Endothelial cell of umbilical vein (primary cell): ENCODE measurements around the gene SH3BP4. TPM values are rescaled to one million over a fixed set of nuclear protein-coding genes. Genes with fewer than 3 reads are reported as not detected.

Experiments
- BruUV-seq: library from RNA; stranded (reverse); fragments of 400-500 nt; replicated peaks from 2 replicates; lab custom pipeline; 2021; lab: Mats Ljungman, UMichigan
- CTCF ChIA-PET: fragments of 300-600, 350-600 bp; sonication (Branson Sonifier 250); formaldehyde crosslinking; loops from one replicate; lab custom pipeline; 2021; ENCODE audit warnings: antibody characterized with exemption, inconsistent platforms; lab: Charles Lee
- POLR2A ChIA-PET: fragments of 300-600, 350-600 bp; sonication (Branson Sonifier 250); formaldehyde crosslinking; loops from one replicate; lab custom pipeline; 2021; ENCODE audit warnings: antibody characterized with exemption, inconsistent platforms; lab: Charles Lee
- DNase-seq: peaks from one replicate; pipeline ENCODE4 v3.0.0-alpha.2; 2011; ENCODE audit warnings: low read depth, low spot score
- FAIRE-seq: peaks from 2 replicates; lab custom pipeline; 2011; peaks lifted over from hg19 to GRCh38; lab: Jason Lieb, UNC
- H2AFZ ChIP-seq: 2 replicates; pipeline ENCODE4 v1.6.0; 2012; ENCODE audit warnings: low read depth, low read length, control low read depth, inconsistent platforms
- H3K27ac ChIP-seq: 2 replicates; pipeline ENCODE4 v1.5.1; 2011; ENCODE audit warnings: low read depth, mild to moderate bottlenecking, control low read depth, low read length, moderate library complexity; ENCODE audit not compliant: insufficient read depth
- H3K27me3 ChIP-seq, 2 experiments: 2 replicates each; pipeline versions ENCODE4 v1.6.0 to v1.6.1; 2011; ENCODE audit warnings: low read length in 2 of 2, mixed read lengths in 1 of 2; ENCODE audit not compliant: control insufficient read depth in 2 of 2, insufficient read depth in 2 of 2
- H3K36me3 ChIP-seq, 2 experiments: 2 replicates in 1 of 2; 3 replicates in 1 of 2; pipeline ENCODE4 v1.5.1; 2011; ENCODE audit warnings: low read length in 2 of 2, mild to moderate bottlenecking in 1 of 2, moderate library complexity in 1 of 2; ENCODE audit not compliant: control insufficient read depth in 2 of 2, insufficient read depth in 2 of 2; ENCODE audit errors: extremely low read depth in 1 of 2
- H3K4me1 ChIP-seq: 3 replicates; pipeline ENCODE4 v1.5.1; 2011; ENCODE audit warnings: mild to moderate bottlenecking, low read length; ENCODE audit not compliant: control insufficient read depth, insufficient read depth; ENCODE audit errors: extremely low read depth
- H3K4me2 ChIP-seq: 2 replicates; pipeline ENCODE4 v1.6.1; 2011; ENCODE audit warnings: low read length, control low read depth, mixed read lengths; ENCODE audit not compliant: insufficient read depth
- H3K4me3 ChIP-seq, 3 experiments: fragments of 200-600 bp in 1 of 3; sonication (generic), shearing (Covaris generic) in 1 of 3; replicated peaks in 1 of 3; 2 replicates each; pipeline ENCODE4 v1.5.1; 2011 to 2016; ENCODE audit warnings: control low read depth in 3 of 3, low read length in 3 of 3, mild to moderate bottlenecking in 2 of 3, inconsistent platforms in 1 of 3, low read depth in 1 of 3, moderate library complexity in 1 of 3; ENCODE audit not compliant: insufficient read depth in 1 of 3
- H3K79me2 ChIP-seq: 2 replicates; pipeline ENCODE4 v1.6.0; 2012; ENCODE audit warnings: low read length, inconsistent platforms; ENCODE audit not compliant: control insufficient read depth, insufficient read depth
- H3K9ac ChIP-seq: replicated peaks from 2 replicates; pipeline ENCODE3; 2011; ENCODE audit warnings: low read length, control low read depth; ENCODE audit not compliant: insufficient read depth; ENCODE audit errors: extremely low read depth
- H3K9me1 ChIP-seq: replicated peaks from 3 replicates; pipeline ENCODE4 v1.6.0; 2011; ENCODE audit warnings: mild to moderate bottlenecking, low read length; ENCODE audit not compliant: control insufficient read depth, insufficient read depth; ENCODE audit errors: extremely low read depth
- H3K9me3 ChIP-seq: replicated peaks from 2 replicates; pipeline ENCODE4 v1.5.1; 2012; ENCODE audit warnings: low read length, inconsistent platforms; ENCODE audit not compliant: control insufficient read depth, insufficient read depth
- H4K20me1 ChIP-seq: replicated peaks from 2 replicates; pipeline ENCODE3; 2011; ENCODE audit warnings: mild to moderate bottlenecking, low read length; ENCODE audit not compliant: control insufficient read depth, insufficient read depth; ENCODE audit errors: extremely low read depth
- EZH2 ChIP-seq: IDR thresholded peaks from 2 replicates; pipeline ENCODE4 v1.6.1; 2012; ENCODE audit warnings: borderline replicate concordance, low read depth, mild to moderate bottlenecking, moderate library complexity, low read length, inconsistent platforms; ENCODE audit not compliant: severe bottlenecking
- FOS ChIP-seq: IDR thresholded peaks from 2 replicates; pipeline ENCODE4 v1.6.1; 2011; ENCODE audit warnings: mild to moderate bottlenecking, low read length, moderate library complexity, borderline replicate concordance; ENCODE audit not compliant: insufficient read depth
- GATA2 ChIP-seq: IDR thresholded peaks from 2 replicates; pipeline ENCODE4 v1.7.0; 2011; ENCODE audit warnings: low read depth, mild to moderate bottlenecking, moderate library complexity, mixed read lengths, low read length; ENCODE audit not compliant: insufficient read length, insufficient read depth
- JUN ChIP-seq: IDR thresholded peaks from 2 replicates; pipeline ENCODE4 v1.6.1; 2011; ENCODE audit warnings: borderline replicate concordance, low read depth; ENCODE audit not compliant: insufficient read length, insufficient read depth
- MYC ChIP-seq: IDR thresholded peaks from one replicate; pipeline ENCODE4 v1.6.1; 2011; ENCODE audit warnings: mild to moderate bottlenecking, low read depth, low read length
- POLR2A ChIP-seq: IDR thresholded peaks from 2 replicates; pipeline ENCODE4 v1.6.1; 2012; ENCODE audit warnings: low read depth, mild to moderate bottlenecking, control low read depth, low read length
- POLR2AphosphoS5 ChIP-seq: IDR thresholded peaks from 2 replicates; pipeline ENCODE4 v1.6.1; 2012; ENCODE audit warnings: low read depth, mild to moderate bottlenecking, control low read depth, low read length, moderate library complexity; ENCODE audit not compliant: insufficient read depth
- dilution Hi-C: fragments of 300-500 bp; cut with MboI; formaldehyde crosslinking; loops from one replicate; pipeline ENCODE4 v1.15.0; 2019; ENCODE audit warnings: low sequenced_read_pairs; ENCODE audit not compliant: extremely low pct_ligation_motif_present
- intact Hi-C: fragments of 100-400 bp; cut with micrococcal nuclease; formaldehyde crosslinking; loops from one replicate; pipeline ENCODE4 v1.10.0; 2022
- polyA plus RNA-seq, 4 experiments: library from polyadenylated mRNA; depleted of rRNA in 3 of 4; stranded (reverse) in 3 of 4; unstranded in 1 of 4; fragments of >200 nt; gene quantifications; 2 replicates each; pipeline versions ENCODE4 v1.2.1 to v1.2.3, GENCODE V29; 2011 to 2012; ENCODE audit warnings: missing spikeins in 1 of 4
- total RNA-seq: library from RNA; stranded (reverse); gene quantifications from 2 replicates; pipeline ENCODE4 v1.2.3, GENCODE V29; 2021
- TF ChIP-seq, protein P1 (sequence below), 2 donors: IDR thresholded peaks; 1 replicate in 1 of 2; 2 replicates in 1 of 2; pipeline ENCODE4 v1.5.1; 2011; ENCODE audit warnings: low read length in 2 of 2, mild to moderate bottlenecking in 2 of 2, moderate library complexity in 2 of 2, control low read depth in 1 of 2, inconsistent platforms in 1 of 2, low read depth in 1 of 2; ENCODE audit not compliant: insufficient read depth in 1 of 2; ENCODE audit errors: extremely low read depth in 1 of 2
- TF ChIP-seq, protein P2 (sequence below): IDR thresholded peaks from 2 replicates; pipeline ENCODE4 v1.6.1; 2011; ENCODE audit not compliant: insufficient read depth, insufficient read length

The SH3BP4 gene
- total and polyA plus RNA-seq, 2 donors (not counting 3 experiments of a cell fraction or from before 2014, with no cell fraction given), result 85.2 to 100.0 TPM

DNA sequence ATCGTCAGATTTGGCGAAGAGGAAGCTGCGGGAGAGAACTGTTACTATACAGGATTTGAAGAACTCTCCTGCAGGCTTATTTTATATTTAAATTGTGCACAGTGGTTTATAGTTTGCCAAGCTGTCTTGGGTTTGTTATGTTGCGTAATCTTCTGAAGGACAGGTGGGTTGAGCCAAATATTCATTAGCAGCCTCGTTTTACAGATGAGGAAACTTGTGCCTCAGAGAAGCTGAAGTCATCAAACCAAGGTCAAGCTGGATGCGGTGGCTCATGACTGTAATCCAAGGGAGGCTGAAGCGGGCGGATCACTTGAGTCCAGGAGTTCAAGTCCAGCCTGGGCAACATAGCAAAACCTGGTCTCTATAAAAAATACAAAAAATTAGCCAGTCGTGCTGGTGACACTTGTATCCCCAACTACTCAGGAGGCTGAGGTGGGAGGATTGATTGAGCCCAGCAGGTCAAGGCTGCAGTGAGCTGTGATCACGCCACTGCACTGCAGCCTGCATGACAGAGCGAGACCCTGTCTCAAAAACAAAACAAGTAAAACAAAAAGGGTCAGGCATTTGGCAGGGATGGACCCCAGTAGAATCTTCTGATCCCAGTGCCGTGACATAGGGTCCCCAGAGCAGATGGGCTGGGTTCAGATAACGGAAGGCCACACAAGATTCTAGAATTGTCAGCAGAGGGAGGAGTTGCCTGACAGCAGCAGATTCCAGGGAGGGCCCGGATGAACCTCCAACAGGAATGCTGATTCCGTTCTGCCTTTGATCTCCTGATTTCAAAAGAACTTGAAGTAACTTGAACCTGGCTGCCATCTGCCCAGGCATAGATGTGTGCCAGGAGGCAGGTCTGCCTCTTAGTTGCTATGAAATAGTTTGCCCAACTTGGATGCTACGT, 50.6 kb downstream of the SH3BP4 start:
- intact Hi-C loops (no loop called here), dilution Hi-C loops (no loop called here)
- no peak overlapping the region for H3K4me2 ChIP-seq
- H3K9me3 ChIP-seq, result no peaks in the 10 kb centered on the region
- FAIRE-seq, result peak; percentile 49
- H3K27me3 ChIP-seq, result no peaks in the 10 kb centered on the region
- ChIA-PET CTCF (interaction anchor here (1.1 kb wide), 1 partner anchor 46 kb away, joined by 3 read pairs; no protein-coding TSS in a partner anchor), POLR2A (interaction anchor here (0.6 kb wide), 1 partner anchor 13 kb away, joined by 13 read pairs; no protein-coding TSS in a partner anchor)
- no peak overlapping the region for H3K4me3 ChIP-seq
- H3K36me3 ChIP-seq, result peaks cover 10 to 18% of the 10 kb centered on the region in 2 experiments
- no peaks in the 10 kb centered on the region for H3K9me1 ChIP-seq
- H3K4me1 ChIP-seq, result peaks cover 31% of the 10 kb centered on the region
- no peaks in the 10 kb centered on the region for H4K20me1 ChIP-seq
- no peak for DNase-seq
- TF ChIP-seq POLR2AphosphoS5 (no peak), POLR2A (no peak), MYC (no peak), GATA2 (no peak), EZH2 (no peak), JUN (no peak), FOS (no peak)
- TF ChIP-seq, protein P1, sequence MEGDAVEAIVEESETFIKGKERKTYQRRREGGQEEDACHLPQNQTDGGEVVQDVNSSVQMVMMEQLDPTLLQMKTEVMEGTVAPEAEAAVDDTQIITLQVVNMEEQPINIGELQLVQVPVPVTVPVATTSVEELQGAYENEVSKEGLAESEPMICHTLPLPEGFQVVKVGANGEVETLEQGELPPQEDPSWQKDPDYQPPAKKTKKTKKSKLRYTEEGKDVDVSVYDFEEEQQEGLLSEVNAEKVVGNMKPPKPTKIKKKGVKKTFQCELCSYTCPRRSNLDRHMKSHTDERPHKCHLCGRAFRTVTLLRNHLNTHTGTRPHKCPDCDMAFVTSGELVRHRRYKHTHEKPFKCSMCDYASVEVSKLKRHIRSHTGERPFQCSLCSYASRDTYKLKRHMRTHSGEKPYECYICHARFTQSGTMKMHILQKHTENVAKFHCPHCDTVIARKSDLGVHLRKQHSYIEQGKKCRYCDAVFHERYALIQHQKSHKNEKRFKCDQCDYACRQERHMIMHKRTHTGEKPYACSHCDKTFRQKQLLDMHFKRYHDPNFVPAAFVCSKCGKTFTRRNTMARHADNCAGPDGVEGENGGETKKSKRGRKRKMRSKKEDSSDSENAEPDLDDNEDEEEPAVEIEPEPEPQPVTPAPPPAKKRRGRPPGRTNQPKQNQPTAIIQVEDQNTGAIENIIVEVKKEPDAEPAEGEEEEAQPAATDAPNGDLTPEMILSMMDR (IDR thresholded peaks at IDR 0.05; ENCODE audit: extremely low read depth in 1 of 2, insufficient read depth in 1 of 2, low read depth in 1 of 2, low read length in 2 of 2), result no peak
- TF ChIP-seq, protein P2, sequence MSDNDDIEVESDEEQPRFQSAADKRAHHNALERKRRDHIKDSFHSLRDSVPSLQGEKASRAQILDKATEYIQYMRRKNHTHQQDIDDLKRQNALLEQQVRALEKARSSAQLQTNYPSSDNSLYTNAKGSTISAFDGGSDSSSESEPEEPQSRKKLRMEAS, result no peak
- no TSS peak for BruUV-seq
- peaks cover 95% of the 10 kb centered on the region for H3K79me2 ChIP-seq
- no peak overlapping the region for H3K9ac ChIP-seq
- no peak overlapping the region for H2AFZ ChIP-seq
- H3K27ac ChIP-seq, result no peak overlapping the region
